Prostate gland (tissue), 2 donors: ENCODE measurements around the gene ANKS3. TPM values are rescaled to one million over a fixed set of nuclear protein-coding genes. Genes with fewer than 3 reads are reported as not detected.
A peak's percentile ranks its signal among the peaks of the same experiment; 100 is the strongest.

Experiments
- DNase-seq: peaks from one replicate; pipeline ENCODE4 v3.0.0-alpha.2; 2019; ENCODE audit warnings: low spot score
- H3K27ac ChIP-seq, 2 donors: fragments of 200-600 bp; sonication (generic); 2 replicates each; pipeline ENCODE4 v1.5.1; 2017 to 2019
- H3K27me3 ChIP-seq: fragments of 200-600 bp; sonication (generic); replicated peaks from 2 replicates; pipeline ENCODE4 v1.5.1; 2019; ENCODE audit not compliant: insufficient read depth
- H3K36me3 ChIP-seq, 2 donors: fragments of 200-600 bp; sonication (generic); 1 replicate in 1 of 2; 2 replicates in 1 of 2; pipeline versions ENCODE4 v1.5.1 to v1.8.1; 2017 to 2019
- H3K4me1 ChIP-seq: fragments of 200-600 bp; sonication (generic); replicated peaks from 2 replicates; pipeline ENCODE4 v1.5.1; 2019
- H3K4me3 ChIP-seq, 2 donors: fragments of 200-600 bp; sonication (generic); 2 replicates each; pipeline ENCODE4 v1.5.1; 2017 to 2019
- H3K9me3 ChIP-seq: fragments of 200-600 bp; sonication (generic); 2 replicates; pipeline ENCODE4 v1.5.1; 2017
- POLR2A ChIP-seq: fragments of 450-650 bp; IDR thresholded peaks from one replicate; pipeline ENCODE4 v1.6.1; 2016; ENCODE audit warnings: antibody characterized with exemption, mild to moderate bottlenecking
- POLR2AphosphoS5 ChIP-seq: sonication (generic); formaldehyde crosslinking; IDR thresholded peaks from one replicate; pipeline ENCODE4 v1.6.1; 2017; ENCODE audit warnings: antibody characterized with exemption
- WGBS: methylation state at CpG from one replicate; pipeline ENCODE4 v1.1.5; 2018; 5-methylcytosine and 5-hydroxymethylcytosine counted together
- intact Hi-C: fragments of 100-400 bp; cut with DNase I; formaldehyde crosslinking; loops from one replicate; pipeline ENCODE4 v1.14.2; 2022
- total RNA-seq, 2 donors: library from RNA; depleted of rRNA; stranded (reverse); fragments of >200 nt; gene quantifications; one replicate each; pipeline ENCODE4 v1.1.0, GENCODE V29; 2016
- TF ChIP-seq, protein P1 (sequence below), 4 experiments: fragments of 200-600 bp in 2 of 4; fragments of 450-650 bp in 2 of 4; sonication (generic) in 2 of 4; IDR thresholded peaks; 1 replicate in 3 of 4; 2 replicates in 1 of 4; pipeline ENCODE4 v1.5.1; 2016 to 2019; ENCODE audit warnings: antibody characterized with exemption in 4 of 4, mild to moderate bottlenecking in 2 of 4, moderate library complexity in 2 of 4

ANKS3 gene
- total RNA-seq: 10 to 100 TPM; 19.1 to 42.9 TPM

DNA sequence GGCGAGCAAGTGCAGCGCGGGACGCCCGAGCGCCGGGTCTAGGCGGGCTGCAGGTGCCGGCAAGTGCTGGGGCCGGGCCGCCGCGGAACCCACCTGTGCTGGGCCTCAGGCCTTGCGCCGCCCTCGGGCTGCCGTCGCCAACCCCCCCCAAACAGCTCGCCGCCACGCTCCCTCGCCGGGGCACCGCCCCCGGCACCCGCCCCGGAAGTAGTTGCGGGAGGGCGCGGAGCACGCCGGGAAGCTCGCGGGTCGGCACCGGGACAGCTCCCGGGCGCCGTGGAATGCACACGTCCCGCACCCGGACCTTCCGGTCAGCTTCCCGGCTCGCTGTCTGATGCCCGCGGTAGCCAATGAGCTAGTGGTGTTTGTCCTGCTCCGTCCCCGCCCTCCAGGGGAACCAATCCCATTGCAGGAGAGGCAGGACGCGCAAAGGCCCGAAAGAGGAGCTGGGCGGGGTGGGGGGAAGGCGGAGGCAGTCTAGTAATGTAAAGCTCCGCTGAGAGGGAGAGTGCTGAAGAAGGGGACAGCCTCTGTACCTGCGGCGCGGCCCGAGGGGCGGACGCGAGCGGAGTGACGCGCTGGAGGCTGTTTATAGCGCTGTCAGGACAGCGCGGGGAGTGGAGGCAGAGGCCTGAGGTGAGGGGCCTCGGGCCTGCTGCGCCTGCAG lies at the start of gene ANKS3, which contains the start of gene DNAAF8:
ANKS3 (minus strand) TSS at position 209 of the 667 bp plus-strand sequence. CDS start 4,122 bp downstream, outside the sequence.
DNAAF8 (plus strand) TSS at position 475 of the 667 bp plus-strand sequence. CDS start 1,978 bp downstream, outside the sequence.
- Histone ChIP-seq H3K36me3 (no peaks in the 10 kb centered on the region), H3K27ac (peak within 1 kb of the TSS; percentile 76 to 82), H3K9me3 (no peaks in the 10 kb centered on the region), H3K4me1 (no peaks in the 10 kb centered on the region), H3K27me3 (no peaks in the 10 kb centered on the region), H3K4me3 (peak within 1 kb of the TSS; percentile 80 to 82)
- intact Hi-C loops: loop anchor here (1.0 to 10.0 kb wide), 5 partner anchors 34 to 223 kb away; partner anchors contain the start of genes GLYR1, ROGDI, UBALD1 and UBN1
- TF ChIP-seq, protein P1, sequence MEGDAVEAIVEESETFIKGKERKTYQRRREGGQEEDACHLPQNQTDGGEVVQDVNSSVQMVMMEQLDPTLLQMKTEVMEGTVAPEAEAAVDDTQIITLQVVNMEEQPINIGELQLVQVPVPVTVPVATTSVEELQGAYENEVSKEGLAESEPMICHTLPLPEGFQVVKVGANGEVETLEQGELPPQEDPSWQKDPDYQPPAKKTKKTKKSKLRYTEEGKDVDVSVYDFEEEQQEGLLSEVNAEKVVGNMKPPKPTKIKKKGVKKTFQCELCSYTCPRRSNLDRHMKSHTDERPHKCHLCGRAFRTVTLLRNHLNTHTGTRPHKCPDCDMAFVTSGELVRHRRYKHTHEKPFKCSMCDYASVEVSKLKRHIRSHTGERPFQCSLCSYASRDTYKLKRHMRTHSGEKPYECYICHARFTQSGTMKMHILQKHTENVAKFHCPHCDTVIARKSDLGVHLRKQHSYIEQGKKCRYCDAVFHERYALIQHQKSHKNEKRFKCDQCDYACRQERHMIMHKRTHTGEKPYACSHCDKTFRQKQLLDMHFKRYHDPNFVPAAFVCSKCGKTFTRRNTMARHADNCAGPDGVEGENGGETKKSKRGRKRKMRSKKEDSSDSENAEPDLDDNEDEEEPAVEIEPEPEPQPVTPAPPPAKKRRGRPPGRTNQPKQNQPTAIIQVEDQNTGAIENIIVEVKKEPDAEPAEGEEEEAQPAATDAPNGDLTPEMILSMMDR (IDR thresholded peaks at IDR 0.05): peak in 1 of 4 experiments; percentile 21
- peak; percentile 94 for TF ChIP-seq POLR2AphosphoS5
- TF ChIP-seq POLR2A: no peak
- DNase-seq: peak; percentile 96
- 0% methylated on average over 59 of the region's 70 CpGs for WGBS

DNA sequence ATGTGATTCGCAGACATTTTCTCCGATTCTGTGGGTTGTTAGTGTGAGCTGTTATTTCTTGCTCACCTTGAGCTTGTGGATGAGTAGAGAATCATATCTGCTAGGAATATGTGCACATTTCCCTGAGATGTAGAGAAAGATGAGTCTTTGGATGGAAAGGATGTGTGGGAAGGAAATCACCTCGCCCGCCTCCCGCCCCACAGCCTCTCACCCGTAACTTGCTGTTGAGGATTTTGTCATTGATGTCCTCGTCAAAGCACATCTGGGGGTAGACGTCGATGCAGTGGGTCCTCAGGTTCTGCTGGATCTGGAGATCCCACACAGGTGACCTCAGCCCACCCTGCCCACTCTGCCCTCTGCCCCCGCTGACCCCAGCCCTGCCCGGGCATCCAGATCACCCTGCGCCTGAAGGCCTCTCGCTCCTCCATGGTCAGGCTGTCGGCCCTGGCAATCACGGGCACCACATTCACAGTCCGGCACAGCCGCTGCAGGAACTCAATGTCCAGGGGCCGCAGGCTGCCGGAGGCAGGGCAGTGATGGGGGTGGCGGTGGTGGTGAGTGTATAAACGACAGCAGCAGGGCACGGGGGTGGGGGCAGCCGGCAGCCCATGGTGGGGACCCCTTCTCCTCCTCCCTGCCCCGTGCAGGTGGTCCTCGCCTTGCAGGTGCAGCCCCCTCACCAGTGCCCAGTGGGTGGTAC lies 49.3 kb upstream of the ANKS3 start:
- H3K27ac ChIP-seq: no peak overlapping the region
- TF ChIP-seq POLR2A (no peak), POLR2AphosphoS5 (no peak)
- TF ChIP-seq, protein P1 (IDR thresholded peaks at IDR 0.05): no peak
- WGBS: 87% methylated on average over 25 of the region's 25 CpGs
- H3K27me3 ChIP-seq: no peaks in the 10 kb centered on the region
- no peaks in the 10 kb centered on the region for H3K4me1 ChIP-seq
- no peaks in the 10 kb centered on the region for H3K36me3 ChIP-seq
- H3K9me3 ChIP-seq: no peaks in the 10 kb centered on the region
- no peak overlapping the region for H3K4me3 ChIP-seq
- intact Hi-C loops: no loop called here
- DNase-seq: no peak

DNA sequence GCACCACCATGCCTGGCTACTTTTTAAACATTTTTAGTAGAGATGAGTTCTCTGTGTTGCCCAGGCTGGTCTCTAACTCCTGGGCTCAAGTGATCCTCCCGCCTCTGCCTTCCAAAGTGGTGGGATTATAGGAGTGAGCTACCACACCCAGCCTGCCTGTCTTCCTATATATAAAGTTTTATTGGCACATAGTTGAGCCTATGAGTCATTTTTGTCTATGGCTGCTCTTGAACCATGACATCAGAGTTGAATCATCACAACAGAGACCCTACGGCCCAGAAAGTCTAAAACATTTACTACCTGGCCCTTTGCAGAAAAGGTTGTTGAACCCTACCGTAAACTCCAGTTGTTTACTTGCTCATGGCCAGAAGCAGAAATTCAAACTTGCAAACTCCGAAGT lies 46.2 kb upstream of the ANKS3 start:
- no peak overlapping the region for H3K27ac ChIP-seq
- H3K36me3 ChIP-seq: no peaks in the 10 kb centered on the region
- TF ChIP-seq POLR2AphosphoS5 (no peak), POLR2A (no peak)
- TF ChIP-seq, protein P1 (IDR thresholded peaks at IDR 0.05): no peak
- no peaks in the 10 kb centered on the region for H3K4me1 ChIP-seq
- DNase-seq: no peak
- intact Hi-C loops: no loop called here
- H3K27me3 ChIP-seq: no peaks in the 10 kb centered on the region
- no peak overlapping the region for H3K4me3 ChIP-seq
- H3K9me3 ChIP-seq: no peaks in the 10 kb centered on the region
- WGBS: 73% methylated on average over 4 of the region's 4 CpGs

GRCh38 chr16:4778050-4778392 lies 44.0 kb upstream of the ANKS3 start:
- no peak for DNase-seq
- Histone ChIP-seq H3K9me3 (no peaks in the 10 kb centered on the region), H3K36me3 (no peaks in the 10 kb centered on the region), H3K27me3 (no peaks in the 10 kb centered on the region), H3K27ac (no peak overlapping the region), H3K4me3 (no peak overlapping the region), H3K4me1 (no peaks in the 10 kb centered on the region)
- 94% methylated on average over 3 of the region's 5 CpGs for WGBS
- intact Hi-C loops: no loop called here
- TF ChIP-seq POLR2AphosphoS5 (no peak), POLR2A (no peak)
- TF ChIP-seq, protein P1 (IDR thresholded peaks at IDR 0.05): no peak
